Suprapubic skin (tissue), 4 donors: ENCODE measurements around the gene UMOD. TPM values are rescaled to one million over a fixed set of nuclear protein-coding genes. Genes with fewer than 3 reads are reported as not detected.
A peak's percentile ranks its signal among the peaks of the same experiment; 100 is the strongest.

Experiments used
- DNase-seq, 2 donors: peaks; one replicate each; pipeline ENCODE4 v3.0.0-alpha.2; 2019; ENCODE audit warnings: low spot score in 2 of 2
- H3K27ac ChIP-seq: fragments of 200-600 bp; sonication (generic); one replicate; pipeline ENCODE4 v1.5.1; 2019
- H3K27me3 ChIP-seq: fragments of 200-600 bp; sonication (generic); one replicate; pipeline ENCODE4 v1.5.1; 2019
- H3K36me3 ChIP-seq: fragments of 200-600 bp; sonication (generic); one replicate; pipeline ENCODE4 v1.5.1; 2019
- H3K4me1 ChIP-seq: fragments of 200-600 bp; sonication (generic); one replicate; pipeline ENCODE4 v1.5.1; 2019
- H3K4me3 ChIP-seq: fragments of 200-600 bp; sonication (generic); one replicate; pipeline ENCODE4 v1.5.1; 2019; ENCODE audit warnings: mild to moderate bottlenecking
- H3K9me3 ChIP-seq: fragments of 200-600 bp; sonication (generic); one replicate; pipeline ENCODE4 v1.5.1; 2019
- CTCF ChIP-seq, 2 donors: fragments of 200-600 bp in 1 of 2; fragments of 450-650 bp in 1 of 2; sonication (generic) in 1 of 2; IDR thresholded peaks; one replicate each; pipeline ENCODE4 v1.5.1; 2016 to 2019; ENCODE audit warnings: antibody characterized with exemption in 2 of 2, mild to moderate bottlenecking in 1 of 2, moderate library complexity in 1 of 2
- EP300 ChIP-seq: sonication (generic); formaldehyde crosslinking; IDR thresholded peaks from one replicate; pipeline ENCODE4 v1.6.1; 2017; ENCODE audit warnings: antibody characterized with exemption
- POLR2A ChIP-seq, 2 donors: fragments of 450-650 bp; IDR thresholded peaks; one replicate each; pipeline ENCODE4 v1.6.1; 2017; ENCODE audit warnings: antibody characterized with exemption in 2 of 2, mild to moderate bottlenecking in 2 of 2, moderate library complexity in 2 of 2
- POLR2AphosphoS5 ChIP-seq, 3 donors: sonication (generic); formaldehyde crosslinking; IDR thresholded peaks; one replicate each; pipeline ENCODE4 v1.6.1; 2017; ENCODE audit warnings: antibody characterized with exemption in 3 of 3
- WGBS: methylation state at CpG from one replicate; pipeline ENCODE4 v1.1.5; 2018; 5-methylcytosine and 5-hydroxymethylcytosine counted together
- total RNA-seq, 4 donors: library from RNA; depleted of rRNA; stranded (reverse); fragments of >200 nt; gene quantifications; one replicate each; pipeline ENCODE4 v1.1.0, GENCODE V29; 2016

The UMOD gene
- total RNA-seq, 4 donors from 2014 or later, result not detected

- H3K36me3 ChIP-seq, result no peaks in the 10 kb centered on the region
- H3K4me1 ChIP-seq, result peaks cover 5% of the 10 kb centered on the region
- H3K4me3 ChIP-seq, result no peak overlapping the region
- no peak for TF ChIP-seq POLR2A (IDR thresholded peaks at IDR 0.05)
- no peak for TF ChIP-seq CTCF (IDR thresholded peaks at IDR 0.05)
- TF ChIP-seq EP300, result no peak
- no peak for DNase-seq
- H3K9me3 ChIP-seq, result no peaks in the 10 kb centered on the region
- WGBS, result 62% methylated on average over 1 of the region's 1 CpG
- H3K27ac ChIP-seq, result no peak overlapping the region
- H3K27me3 ChIP-seq, result peaks cover 12% of the 10 kb centered on the region
Measured at GRCh38 chr16:20388854-20389253, 36.3 kb upstream of the UMOD start.

- Histone ChIP-seq H3K4me3 (no peak overlapping the region), H3K4me1 (peaks cover 5% of the 10 kb centered on the region), H3K9me3 (no peaks in the 10 kb centered on the region), H3K36me3 (no peaks in the 10 kb centered on the region), H3K27ac (no peak overlapping the region), H3K27me3 (peaks cover 12% of the 10 kb centered on the region)
- 92% methylated on average over 3 of the region's 3 CpGs for WGBS
- no peak for DNase-seq
- TF ChIP-seq POLR2AphosphoS5 (IDR thresholded peaks at IDR 0.05) (no peak), CTCF (IDR thresholded peaks at IDR 0.05) (no peak), EP300 (no peak), POLR2A (IDR thresholded peaks at IDR 0.05) (no peak)
Measured at GRCh38 chr16:20387978-20388377, 35.5 kb upstream of the UMOD start.

GRCh38 chr16:20385844-20386832 lies 33.6 kb upstream of the UMOD start:
- Histone ChIP-seq H3K4me1 (peaks cover 5% of the 10 kb centered on the region), H3K36me3 (no peaks in the 10 kb centered on the region), H3K9me3 (no peaks in the 10 kb centered on the region), H3K4me3 (no peak overlapping the region), H3K27me3 (peaks cover 12% of the 10 kb centered on the region), H3K27ac (no peak overlapping the region)
- 32% methylated on average over 30 of the region's 30 CpGs for WGBS
- TF ChIP-seq POLR2AphosphoS5 (IDR thresholded peaks at IDR 0.05) (no peak), POLR2A (IDR thresholded peaks at IDR 0.05) (no peak), EP300 (no peak), CTCF (IDR thresholded peaks at IDR 0.05) (peak; percentile 34 to 86)
- no peak for DNase-seq

GRCh38 chr16:20383106-20384029 lies 30.9 kb upstream of the UMOD start:
- no peaks in the 10 kb centered on the region for H3K36me3 ChIP-seq
- peaks cover 5% of the 10 kb centered on the region for H3K4me1 ChIP-seq
- DNase-seq, result no peak
- 30% methylated on average over 11 of the region's 11 CpGs for WGBS
- no peak overlapping the region for H3K27ac ChIP-seq
- no peaks in the 10 kb centered on the region for H3K9me3 ChIP-seq
- TF ChIP-seq CTCF (IDR thresholded peaks at IDR 0.05), result peak; percentile 18 to 79
- TF ChIP-seq POLR2A (IDR thresholded peaks at IDR 0.05), result no peak
- no peak overlapping the region for H3K4me3 ChIP-seq
- H3K27me3 ChIP-seq, result peaks cover 12% of the 10 kb centered on the region
